Prostate gland (tissue), 2 donors: ENCODE measurements around the gene AHSP. TPM values are rescaled to one million over a fixed set of nuclear protein-coding genes. Genes with fewer than 3 reads are reported as not detected.

ENCODE experiments used
- DNase-seq: peaks from one replicate; pipeline ENCODE4 v3.0.0-alpha.2; 2019; ENCODE audit warnings: low spot score
- H3K27ac ChIP-seq, 2 donors: fragments of 200-600 bp; sonication (generic); 2 replicates each; pipeline ENCODE4 v1.5.1; 2017 to 2019
- H3K27me3 ChIP-seq: fragments of 200-600 bp; sonication (generic); replicated peaks from 2 replicates; pipeline ENCODE4 v1.5.1; 2019; ENCODE audit not compliant: insufficient read depth
- H3K36me3 ChIP-seq, 2 donors: fragments of 200-600 bp; sonication (generic); 1 replicate in 1 of 2; 2 replicates in 1 of 2; pipeline versions ENCODE4 v1.5.1 to v1.8.1; 2017 to 2019
- H3K4me1 ChIP-seq: fragments of 200-600 bp; sonication (generic); replicated peaks from 2 replicates; pipeline ENCODE4 v1.5.1; 2019
- H3K4me3 ChIP-seq, 2 donors: fragments of 200-600 bp; sonication (generic); 2 replicates each; pipeline ENCODE4 v1.5.1; 2017 to 2019
- H3K9me3 ChIP-seq: fragments of 200-600 bp; sonication (generic); 2 replicates; pipeline ENCODE4 v1.5.1; 2017
- CTCF ChIP-seq, 4 experiments: fragments of 200-600 bp in 2 of 4; fragments of 450-650 bp in 2 of 4; sonication (generic) in 2 of 4; IDR thresholded peaks; 1 replicate in 3 of 4; 2 replicates in 1 of 4; pipeline ENCODE4 v1.5.1; 2016 to 2019; ENCODE audit warnings: antibody characterized with exemption in 4 of 4, mild to moderate bottlenecking in 2 of 4, moderate library complexity in 2 of 4
- POLR2A ChIP-seq: fragments of 450-650 bp; IDR thresholded peaks from one replicate; pipeline ENCODE4 v1.6.1; 2016; ENCODE audit warnings: antibody characterized with exemption, mild to moderate bottlenecking
- POLR2AphosphoS5 ChIP-seq: sonication (generic); formaldehyde crosslinking; IDR thresholded peaks from one replicate; pipeline ENCODE4 v1.6.1; 2017; ENCODE audit warnings: antibody characterized with exemption
- WGBS: methylation state at CpG from one replicate; pipeline ENCODE4 v1.1.5; 2018; 5-methylcytosine and 5-hydroxymethylcytosine counted together
- intact Hi-C: fragments of 100-400 bp; cut with DNase I; formaldehyde crosslinking; loops from one replicate; pipeline ENCODE4 v1.14.2; 2022
- total RNA-seq, 2 donors: library from RNA; depleted of rRNA; stranded (reverse); fragments of >200 nt; gene quantifications; one replicate each; pipeline ENCODE4 v1.1.0, GENCODE V29; 2016

AHSP gene
- total RNA-seq, 2 donors from 2014 or later: not detected

GRCh38 chr16:31484491-31485171 is 43.1 kb upstream of the AHSP start:
- intact Hi-C loops: no loop called here
- Histone ChIP-seq H3K9me3 (no peaks in the 10 kb centered on the region), H3K4me3 (no peak overlapping the region), H3K4me1 (no peaks in the 10 kb centered on the region), H3K27me3 (no peaks in the 10 kb centered on the region), H3K27ac (no peak overlapping the region), H3K36me3 (no peaks in the 10 kb centered on the region)
- 39% methylated on average over 14 of the region's 14 CpGs for WGBS
- TF ChIP-seq POLR2A (no peak), CTCF (IDR thresholded peaks at IDR 0.05) (no peak), POLR2AphosphoS5 (no peak)
- no peak for DNase-seq

- Histone ChIP-seq H3K4me3 (no peak overlapping the region), H3K27ac (no peak overlapping the region), H3K9me3 (no peaks in the 10 kb centered on the region), H3K4me1 (no peaks in the 10 kb centered on the region), H3K27me3 (no peaks in the 10 kb centered on the region), H3K36me3 (no peaks in the 10 kb centered on the region)
- DNase-seq: no peak
- WGBS: 94% methylated on average over 16 of the region's 17 CpGs
- TF ChIP-seq POLR2A (no peak), CTCF (IDR thresholded peaks at IDR 0.05) (no peak), POLR2AphosphoS5 (no peak)
- intact Hi-C loops: no loop called here
These were observed 42.1 kb upstream of the AHSP start for GRCh38 chr16:31485571-31485970.

GRCh38 chr16:31486045-31486444 is 41.7 kb upstream of the AHSP start:
- Histone ChIP-seq H3K27ac (no peak overlapping the region), H3K36me3 (no peaks in the 10 kb centered on the region), H3K4me1 (no peaks in the 10 kb centered on the region), H3K9me3 (no peaks in the 10 kb centered on the region), H3K27me3 (no peaks in the 10 kb centered on the region), H3K4me3 (no peak overlapping the region)
- intact Hi-C loops: no loop called here
- TF ChIP-seq POLR2A: no peak
- no peak for TF ChIP-seq CTCF (IDR thresholded peaks at IDR 0.05)
- DNase-seq: no peak
- WGBS: 94% methylated on average over 5 of the region's 5 CpGs

- intact Hi-C loops: no loop called here
- DNase-seq: no peak
These were observed 40.5 kb upstream of the AHSP start for GRCh38 chr16:31487071-31487719.

More at GRCh38 chr16:31487071-31487719, 40.5 kb upstream of the AHSP start:
- Histone ChIP-seq H3K36me3 (peaks cover 0 to 5% of the 10 kb centered on the region in 2 donors), H3K9me3 (no peaks in the 10 kb centered on the region), H3K27ac (no peak overlapping the region), H3K27me3 (no peaks in the 10 kb centered on the region), H3K4me3 (peak overlapping the region; percentile 34 to 36), H3K4me1 (no peaks in the 10 kb centered on the region)
- TF ChIP-seq POLR2AphosphoS5: no peak
- TF ChIP-seq CTCF (IDR thresholded peaks at IDR 0.05): no peak
- TF ChIP-seq POLR2A: no peak
- 12% methylated on average over 40 of the region's 48 CpGs for WGBS
